ENCODE data around the gene ROM1.

Gene ROM1

GRCh38 chr11:62588966-62589637 is 24.0 kb upstream of the ROM1 start:
- no peak for DNase-seq

- DNase-seq = peak; percentile 98
Observed at GRCh38 chr11:62591448-62592145, 21.5 kb upstream of the ROM1 start, which contains the start of gene TUT1. Gene TUT1 (minus strand): TSS chr11:62591523. CDS start chr11:62591485, 38 bp downstream.

- DNase-seq = no peak
Observed at GRCh38 chr11:62592146-62592815, 20.8 kb upstream of the ROM1 start.

- DNase-seq = no peak
Observed at GRCh38 chr11:62592989-62593421, 20.1 kb upstream of the ROM1 start.

- DNase-seq = peak; percentile 57
Observed at GRCh38 chr11:62593434-62594044, 19.5 kb upstream of the ROM1 start.

DNA sequence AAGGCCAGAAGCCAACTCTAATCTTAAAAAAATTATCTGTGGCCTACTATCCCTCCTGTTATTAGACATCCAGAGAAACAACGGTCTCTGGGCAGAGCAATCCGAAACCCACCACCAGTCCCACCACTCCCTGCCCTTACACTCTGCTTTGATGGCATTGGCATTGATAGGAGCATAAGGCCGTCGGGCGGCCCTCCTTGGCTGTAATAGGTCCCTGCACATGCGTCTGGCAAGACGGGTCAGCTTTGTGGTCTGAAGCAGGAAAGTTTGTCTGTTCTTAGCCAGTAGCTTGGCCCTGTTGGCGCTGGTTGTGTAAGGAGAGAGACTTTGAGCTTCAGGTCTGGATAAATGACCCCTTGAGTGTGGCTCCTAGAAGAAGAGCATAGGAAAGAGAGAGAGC is 17.9 kb upstream of the ROM1 start:
- no peak for DNase-seq

DNA sequence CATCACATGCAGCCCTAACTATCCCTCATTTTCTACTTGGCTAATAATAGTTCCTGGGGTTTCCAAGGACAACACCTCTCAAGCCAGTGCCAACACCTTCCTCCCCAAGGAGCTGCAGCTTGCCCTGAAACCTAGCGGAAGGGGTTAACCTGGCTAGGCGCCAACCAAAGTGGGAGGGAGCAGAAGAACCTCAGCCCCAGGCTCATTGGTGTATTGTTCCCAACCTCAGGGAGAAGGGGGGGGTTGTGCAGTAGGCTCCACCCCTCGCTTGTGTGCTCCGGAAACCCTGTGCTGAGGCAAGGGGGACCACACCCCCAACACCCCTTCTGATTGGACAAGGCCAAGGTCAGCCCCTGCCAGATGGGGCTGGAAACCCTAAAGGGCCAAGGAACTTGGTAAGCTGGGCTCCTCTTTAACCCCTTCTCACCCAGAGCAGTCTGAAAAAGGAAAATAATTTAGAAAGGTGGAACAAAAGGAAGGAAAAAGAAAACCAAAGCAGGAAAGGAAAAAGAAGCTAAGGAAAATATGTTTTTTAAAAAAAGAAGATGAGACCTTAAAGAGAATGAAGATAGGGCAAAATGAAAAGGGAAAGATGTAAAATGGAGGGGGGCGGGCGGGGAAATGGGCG is 13.9 kb upstream of the ROM1 start:
- DNase-seq = peak; percentile 97

- no peak for DNase-seq
Observed at GRCh38 chr11:62599901-62600300, 13.2 kb upstream of the ROM1 start.

- no peak for DNase-seq
Observed at GRCh38 chr11:62600367-62601121, 12.5 kb upstream of the ROM1 start.

DNA sequence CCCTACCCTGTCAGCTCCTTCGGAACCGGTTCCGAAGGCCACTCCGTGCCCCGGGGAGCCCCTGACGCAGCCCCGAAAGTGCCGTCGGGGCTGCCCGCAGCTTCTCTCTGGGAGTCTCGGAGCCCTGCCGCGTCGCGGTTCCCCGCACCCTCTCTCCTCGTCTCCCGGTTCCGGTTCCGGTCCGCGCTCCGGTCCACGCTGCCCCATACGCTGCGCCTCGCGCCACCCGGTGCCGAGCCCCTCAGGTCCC is 12.0 kb upstream of the ROM1 start:
- DNase-seq = no peak

DNA sequence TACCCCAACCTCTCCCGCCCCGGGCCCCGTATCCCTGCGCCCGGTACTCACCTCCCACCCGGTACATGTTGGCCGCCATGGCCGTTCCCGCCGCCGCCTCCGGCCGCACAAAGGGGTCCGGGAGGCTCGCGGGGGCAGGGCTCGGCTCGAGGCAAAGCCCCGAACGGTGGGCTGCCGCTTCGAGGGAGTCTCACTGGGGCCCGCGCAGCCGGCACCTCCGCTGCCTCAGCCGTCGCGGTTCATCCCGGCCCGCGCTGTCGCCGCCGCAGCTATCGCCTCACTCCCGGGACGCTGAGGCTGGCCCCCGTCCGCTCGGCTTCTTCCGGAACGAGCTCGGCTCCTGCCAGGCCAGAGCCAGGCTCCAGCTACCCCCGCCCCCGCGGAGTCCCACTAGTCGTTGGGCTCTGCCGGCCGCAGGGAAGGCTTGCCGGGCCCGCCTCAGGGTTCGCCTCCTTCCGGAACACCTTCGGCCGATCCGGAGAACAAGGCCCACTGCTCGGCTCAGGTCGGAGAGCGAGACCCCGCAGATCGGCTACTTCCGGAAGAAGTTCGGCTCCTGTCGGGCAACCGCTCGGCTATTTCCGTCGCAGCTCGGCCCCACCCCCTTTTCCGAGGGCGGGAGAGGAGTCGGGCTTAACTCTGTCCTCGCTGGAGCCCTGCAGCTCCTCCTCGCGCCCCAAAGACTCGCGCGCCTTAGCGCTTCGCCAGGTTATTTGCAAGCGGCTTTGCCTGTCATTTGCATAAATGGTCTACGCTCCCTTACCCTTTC is 11.5 kb upstream of the ROM1 start, which contains the start of gene MTA2:
MTA2 (minus strand) TSS at position 494 of the 769 bp plus-strand sequence; CDS start at position 79, 415 bp downstream.
- peak; percentile 93 for DNase-seq

GRCh38 chr11:62602141-62603071 is 10.7 kb upstream of the ROM1 start:
- peak; percentile 29 for DNase-seq

DNA sequence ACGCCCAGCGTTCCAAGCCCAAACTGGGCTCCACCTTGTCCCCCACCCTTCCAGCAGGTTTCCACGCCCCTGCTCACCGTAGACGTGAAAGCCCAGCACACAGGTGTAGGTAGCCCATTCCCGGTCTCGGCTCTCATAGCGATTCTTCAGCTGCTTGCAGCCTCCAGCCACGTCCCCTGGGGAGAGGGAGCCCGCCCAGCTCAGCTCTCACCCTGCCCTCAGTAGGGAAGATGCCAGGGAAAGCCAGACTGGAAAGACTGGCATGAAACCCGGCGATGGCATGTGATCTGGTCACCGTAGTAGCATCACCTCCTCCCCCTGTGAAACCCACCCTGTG is 10.0 kb upstream of the ROM1 start:
- no peak for DNase-seq

DNA sequence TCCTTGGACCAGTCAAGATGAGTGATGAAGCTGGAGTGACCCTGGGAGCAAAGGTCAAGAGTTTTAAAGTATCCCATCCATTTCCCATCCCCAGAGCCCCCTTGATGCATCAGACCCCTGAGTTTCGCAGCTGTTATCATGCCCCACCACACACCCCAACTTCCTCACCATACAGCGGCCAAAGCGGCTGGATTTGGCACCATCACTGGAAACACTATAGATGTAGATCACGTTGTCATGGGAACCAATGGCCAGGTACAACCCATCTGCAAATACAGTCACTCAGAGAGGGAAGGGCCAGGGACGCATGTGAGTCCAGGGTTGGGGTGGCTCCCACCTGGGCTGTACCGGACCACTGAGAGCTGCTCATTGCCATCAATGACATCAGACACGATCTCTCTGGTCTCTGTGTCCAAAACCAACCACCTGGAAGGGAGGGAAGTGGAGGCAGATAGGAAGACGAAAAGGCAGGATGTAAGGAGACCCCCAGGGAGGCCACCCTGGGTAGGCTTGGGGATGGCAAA is 9.2 kb upstream of the ROM1 start:
- DNase-seq = no peak

DNA sequence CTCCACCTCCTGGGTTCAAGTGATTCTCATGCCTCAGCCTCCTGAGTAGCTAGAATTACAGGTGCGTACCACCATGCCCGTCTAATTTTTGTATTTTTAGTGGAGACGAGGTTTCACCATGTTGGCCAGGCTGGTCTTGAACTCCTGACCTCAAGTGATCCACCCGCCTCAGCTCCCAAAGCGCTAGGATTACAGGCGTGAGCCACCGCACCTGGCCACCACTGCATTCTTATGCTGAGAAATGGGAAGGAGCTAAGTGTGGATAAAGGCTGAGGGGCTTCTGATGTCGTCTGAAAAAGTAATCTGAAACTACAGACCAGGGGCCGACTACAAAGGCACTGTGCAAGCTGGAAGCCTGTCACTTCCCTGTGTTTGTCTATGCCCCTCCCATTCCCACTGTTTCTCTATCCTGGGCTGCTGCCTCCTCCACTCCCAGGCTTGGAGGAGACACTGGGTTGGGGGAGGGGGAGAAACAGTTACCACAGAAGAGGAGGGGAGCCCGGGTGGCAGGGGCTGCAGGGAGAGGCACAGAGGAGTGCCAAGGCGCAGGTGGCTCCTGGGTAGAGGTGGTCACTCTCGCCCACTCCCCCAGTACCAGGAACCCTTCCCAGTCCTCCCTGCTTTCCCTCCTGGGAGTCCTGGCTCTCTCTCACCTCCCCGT is 8.5 kb upstream of the ROM1 start:
- no peak for DNase-seq

GRCh38 chr11:62605467-62605866 is 7.6 kb upstream of the ROM1 start:
- DNase-seq = no peak

DNA sequence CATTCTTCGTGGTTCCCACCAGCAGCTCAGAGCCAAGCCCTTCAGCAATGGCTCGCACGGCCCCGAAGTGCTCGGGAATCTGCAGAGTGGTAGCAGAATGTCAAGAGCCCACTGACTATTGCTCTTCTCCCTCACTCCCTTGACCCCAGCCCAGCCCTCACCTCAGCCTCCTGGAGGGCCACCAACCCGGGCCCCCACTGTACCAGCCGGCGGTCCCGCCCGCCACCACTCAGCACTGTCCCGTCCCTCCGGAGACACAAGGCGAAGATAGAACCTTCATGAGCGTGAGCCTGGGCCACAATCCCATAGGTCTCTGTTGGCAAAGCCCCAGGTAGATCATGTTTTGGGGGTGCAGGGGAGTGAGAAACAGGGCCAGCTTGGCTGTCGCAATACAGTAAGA is 7.2 kb upstream of the ROM1 start:
- DNase-seq = no peak

DNA sequence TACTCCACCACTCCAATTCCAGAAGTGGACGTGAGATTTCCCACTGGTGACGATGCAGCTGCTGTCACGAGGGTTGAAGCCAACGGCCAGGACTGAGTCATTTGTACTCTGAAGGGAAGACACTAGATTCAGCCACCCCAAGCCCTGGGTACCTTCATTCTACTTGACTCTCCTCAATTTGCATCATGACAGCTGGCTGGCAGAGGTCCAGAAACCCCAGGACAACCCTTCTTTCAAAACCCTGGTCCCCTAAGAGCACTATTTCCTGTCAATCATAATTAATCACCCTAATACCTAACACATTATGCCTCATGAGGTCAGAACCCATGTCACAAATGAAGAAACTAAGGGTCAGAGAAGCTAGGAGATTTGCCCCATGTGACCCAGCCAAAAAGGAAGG is 5.3 kb upstream of the ROM1 start:
- DNase-seq = no peak

DNA sequence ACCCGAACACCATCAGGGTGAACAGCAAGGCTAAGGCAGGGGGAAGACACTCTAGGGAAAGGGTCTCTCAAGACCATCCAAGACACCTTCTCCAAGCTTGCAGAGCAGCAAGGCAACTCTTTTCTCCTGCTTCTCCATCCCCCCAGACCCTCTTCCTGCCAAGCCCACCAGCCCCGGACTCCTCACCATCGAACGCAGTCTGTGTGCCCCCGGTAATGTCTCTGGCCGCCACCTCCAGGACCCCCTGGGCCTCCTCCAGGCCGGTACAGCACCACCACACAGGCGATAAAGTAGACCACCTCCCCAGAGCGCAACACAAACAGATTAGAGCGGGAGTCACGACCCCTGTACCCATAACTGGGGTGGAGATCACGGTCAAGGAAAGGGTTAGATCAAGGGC is 4.3 kb upstream of the ROM1 start:
- no peak for DNase-seq

GRCh38 chr11:62610403-62610802 is 2.7 kb upstream of the ROM1 start:
- DNase-seq = no peak

Measured in NCI-H226 (cell line).